Upper lobe of left lung (tissue), 6 donors: ENCODE measurements around the gene KLK15. TPM values are rescaled to one million over a fixed set of nuclear protein-coding genes. Genes with fewer than 3 reads are reported as not detected.

ENCODE experiments used
- ATAC-seq, 2 donors: fragments of 200-7000 bp; cut with Tn5 transposase; one replicate each; pipeline ENCODE4 v1.9.1; 2022; ENCODE audit warnings: mild to moderate bottlenecking in 2 of 2, moderate library complexity in 2 of 2; ENCODE audit not compliant: low FRiP score in 2 of 2
- DNase-seq, 2 donors: peaks; one replicate each; pipeline ENCODE4 v3.0.0-alpha.2; 2019 to 2020
- H3K27ac ChIP-seq, 4 donors: fragments of 200-600 bp; sonication (generic); one replicate each; pipeline ENCODE4 v1.5.1; 2016 to 2019
- H3K27me3 ChIP-seq, 4 donors: fragments of 200-600 bp; sonication (generic); one replicate each; pipeline ENCODE4 v1.5.1; 2017 to 2019
- H3K36me3 ChIP-seq, 4 donors: fragments of 200-600 bp; sonication (generic); one replicate each; pipeline ENCODE4 v1.5.1; 2016 to 2019
- H3K4me1 ChIP-seq, 4 donors: fragments of 200-600 bp; sonication (generic); one replicate each; pipeline ENCODE4 v1.5.1; 2018 to 2019
- H3K4me3 ChIP-seq, 4 donors: fragments of 200-600 bp; sonication (generic); one replicate each; pipeline ENCODE4 v1.5.1; 2017 to 2019; ENCODE audit warnings: mild to moderate bottlenecking in 2 of 4, moderate library complexity in 1 of 4
- H3K9me3 ChIP-seq, 4 donors: fragments of 200-600 bp; sonication (generic); one replicate each; pipeline ENCODE4 v1.5.1; 2018 to 2019
- EP300 ChIP-seq, 4 donors: sonication (generic); formaldehyde crosslinking; IDR thresholded peaks; one replicate each; pipeline ENCODE4 v1.5.1; 2017; ENCODE audit warnings: antibody characterized with exemption in 4 of 4, control low read depth in 2 of 4
- POLR2A ChIP-seq, 4 donors: fragments of 450-650 bp; IDR thresholded peaks; one replicate each; pipeline ENCODE4 v1.5.1; 2016 to 2017; ENCODE audit warnings: antibody characterized with exemption in 4 of 4, mild to moderate bottlenecking in 2 of 4
- POLR2AphosphoS5 ChIP-seq, 2 donors: sonication (generic); formaldehyde crosslinking; IDR thresholded peaks; one replicate each; pipeline ENCODE4 v1.5.1; 2017; ENCODE audit warnings: antibody characterized with exemption in 2 of 2
- WGBS, 2 donors: methylation state at CpG; one replicate each; pipeline ENCODE4 v1.1.5; 2017 to 2018; 5-methylcytosine and 5-hydroxymethylcytosine counted together
- total RNA-seq, 6 donors: library from RNA; depleted of rRNA in 4 of 6; stranded (reverse); fragments of >200 nt in 4 of 6; gene quantifications; one replicate each; pipeline versions ENCODE4 v1.1.0 to v1.2.1, GENCODE V29; 2016 to 2021
- TF ChIP-seq, protein P1 (sequence below), 6 experiments: fragments of 450-650 bp in 4 of 6; fragments of 200-600 bp in 2 of 6; sonication (generic) in 2 of 6; IDR thresholded peaks; one replicate each; pipeline ENCODE4 v1.5.1; 2016 to 2019; ENCODE audit warnings: antibody characterized with exemption in 6 of 6
- donor health status: DM: no; HTN: no; CAD: no; lungs with moderate emphysema.
- donor health status: DM: no; HTN: yes; CAD: no; lungs with severe emphysema.

The KLK15 gene
- total RNA-seq, 6 donors from 2014 or later = not detected

DNA sequence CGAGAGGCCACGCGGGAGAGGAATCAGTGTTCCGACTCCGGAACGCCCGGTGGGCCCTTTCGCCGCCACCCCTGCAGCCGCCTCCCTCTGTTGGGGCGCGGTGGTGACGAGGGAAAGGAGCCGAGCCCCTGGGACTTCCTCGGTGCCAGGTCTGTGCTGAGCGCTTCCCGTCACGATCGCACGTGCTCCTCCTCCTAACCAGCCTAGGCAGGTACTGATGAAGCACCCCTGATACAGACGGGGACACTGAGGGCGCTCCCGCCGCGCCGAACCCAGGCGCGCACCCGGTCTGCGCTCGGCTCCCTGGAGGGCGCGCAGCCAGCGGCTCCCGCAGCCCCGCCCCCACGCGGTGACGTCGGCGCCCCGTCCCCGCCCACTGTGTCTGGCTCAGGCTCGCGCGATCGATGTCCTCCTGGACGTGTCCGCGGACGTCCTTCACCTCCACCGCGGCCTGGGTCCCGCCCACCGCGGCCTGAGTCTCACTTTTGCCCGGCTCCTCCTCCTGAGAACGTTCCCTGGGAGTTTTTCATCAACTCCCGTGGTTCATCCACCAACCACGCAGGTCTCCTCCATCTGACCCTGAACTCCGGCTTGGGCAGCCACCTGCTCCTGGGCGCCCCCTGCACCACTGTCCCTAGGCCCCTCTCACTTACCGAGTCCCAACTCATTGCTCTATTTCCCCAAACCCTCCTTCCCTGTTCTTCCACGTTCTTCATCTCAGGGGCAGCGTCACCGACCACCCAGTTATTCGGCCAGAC, 2.6 kb upstream of the KLK15 start:
- peaks cover 0 to 8% (median 3%) of the 10 kb centered on the region in 4 donors for H3K27me3 ChIP-seq
- H3K4me3 ChIP-seq = peak overlapping the region; percentile 39 to 59 (median 56)
- H3K9me3 ChIP-seq = no peaks in the 10 kb centered on the region
- TF ChIP-seq POLR2AphosphoS5 (IDR thresholded peaks at IDR 0.05) = no peak
- TF ChIP-seq POLR2A (IDR thresholded peaks at IDR 0.05) = peak in 1 of 4 donors; percentile 72
- no peak for TF ChIP-seq EP300 (IDR thresholded peaks at IDR 0.05)
- ATAC-seq (peak; percentile 80 to 96), DNase-seq (peak; percentile 72 to 97)
- no peaks in the 10 kb centered on the region for H3K36me3 ChIP-seq
- no peak overlapping the region for H3K27ac ChIP-seq
- H3K4me1 ChIP-seq = peaks cover 4 to 16% (median 10%) of the 10 kb centered on the region in 4 donors
- 5% methylated on average over 44 to 45 of the region's 67 CpGs for WGBS, 2 donors

DNA sequence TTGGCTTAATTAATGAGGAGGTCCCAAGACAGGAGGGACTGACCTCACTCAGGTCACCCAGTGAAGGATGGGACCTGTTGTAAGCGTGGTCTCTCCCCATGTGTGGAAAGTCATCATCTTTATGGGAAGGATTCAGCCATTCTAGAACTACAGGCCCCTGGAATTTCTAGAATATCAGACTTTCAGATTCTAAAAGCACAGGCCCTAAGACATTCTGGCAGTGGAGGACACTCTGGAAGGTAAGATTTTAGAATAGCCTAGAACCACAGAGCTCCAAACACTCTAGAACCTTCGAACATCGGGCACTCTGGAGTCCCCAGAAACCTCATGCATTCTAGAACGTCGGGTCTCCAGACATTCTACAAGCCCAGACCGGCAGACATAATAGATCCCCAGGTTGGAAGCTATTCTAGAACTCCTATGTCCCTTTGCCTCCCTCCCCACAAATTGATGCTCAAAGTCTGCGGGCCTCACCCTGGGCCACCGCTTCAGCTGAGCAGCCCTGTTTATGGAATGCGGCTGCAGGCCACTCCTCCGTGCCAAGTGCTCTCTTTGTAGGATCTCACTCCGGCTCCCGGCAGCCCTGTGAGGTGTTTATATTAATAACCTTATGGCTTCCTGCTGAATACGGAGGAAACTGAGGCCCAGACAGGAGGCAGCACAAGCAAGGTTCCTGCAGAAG, 1.9 kb upstream of the KLK15 start:
- H3K27me3 ChIP-seq = peaks cover 0 to 8% (median 3%) of the 10 kb centered on the region in 4 donors
- H3K36me3 ChIP-seq = no peaks in the 10 kb centered on the region
- H3K4me1 ChIP-seq = peaks cover 4 to 16% (median 10%) of the 10 kb centered on the region in 4 donors
- no peaks in the 10 kb centered on the region for H3K9me3 ChIP-seq
- 34 to 36% methylated on average over 11 to 13 of the region's 13 CpGs for WGBS, 2 donors
- ATAC-seq (peak in 1 of 2 donors; percentile 13), DNase-seq (peak in 1 of 2 donors; percentile 40)
- TF ChIP-seq POLR2AphosphoS5 (IDR thresholded peaks at IDR 0.05) = no peak
- no peak for TF ChIP-seq EP300 (IDR thresholded peaks at IDR 0.05)
- TF ChIP-seq, protein P1, sequence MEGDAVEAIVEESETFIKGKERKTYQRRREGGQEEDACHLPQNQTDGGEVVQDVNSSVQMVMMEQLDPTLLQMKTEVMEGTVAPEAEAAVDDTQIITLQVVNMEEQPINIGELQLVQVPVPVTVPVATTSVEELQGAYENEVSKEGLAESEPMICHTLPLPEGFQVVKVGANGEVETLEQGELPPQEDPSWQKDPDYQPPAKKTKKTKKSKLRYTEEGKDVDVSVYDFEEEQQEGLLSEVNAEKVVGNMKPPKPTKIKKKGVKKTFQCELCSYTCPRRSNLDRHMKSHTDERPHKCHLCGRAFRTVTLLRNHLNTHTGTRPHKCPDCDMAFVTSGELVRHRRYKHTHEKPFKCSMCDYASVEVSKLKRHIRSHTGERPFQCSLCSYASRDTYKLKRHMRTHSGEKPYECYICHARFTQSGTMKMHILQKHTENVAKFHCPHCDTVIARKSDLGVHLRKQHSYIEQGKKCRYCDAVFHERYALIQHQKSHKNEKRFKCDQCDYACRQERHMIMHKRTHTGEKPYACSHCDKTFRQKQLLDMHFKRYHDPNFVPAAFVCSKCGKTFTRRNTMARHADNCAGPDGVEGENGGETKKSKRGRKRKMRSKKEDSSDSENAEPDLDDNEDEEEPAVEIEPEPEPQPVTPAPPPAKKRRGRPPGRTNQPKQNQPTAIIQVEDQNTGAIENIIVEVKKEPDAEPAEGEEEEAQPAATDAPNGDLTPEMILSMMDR (IDR thresholded peaks at IDR 0.05) = no peak
- no peak for TF ChIP-seq POLR2A (IDR thresholded peaks at IDR 0.05)
- H3K27ac ChIP-seq = no peak overlapping the region
- H3K4me3 ChIP-seq = peak overlapping the region; percentile 39 to 59 (median 56)

DNA sequence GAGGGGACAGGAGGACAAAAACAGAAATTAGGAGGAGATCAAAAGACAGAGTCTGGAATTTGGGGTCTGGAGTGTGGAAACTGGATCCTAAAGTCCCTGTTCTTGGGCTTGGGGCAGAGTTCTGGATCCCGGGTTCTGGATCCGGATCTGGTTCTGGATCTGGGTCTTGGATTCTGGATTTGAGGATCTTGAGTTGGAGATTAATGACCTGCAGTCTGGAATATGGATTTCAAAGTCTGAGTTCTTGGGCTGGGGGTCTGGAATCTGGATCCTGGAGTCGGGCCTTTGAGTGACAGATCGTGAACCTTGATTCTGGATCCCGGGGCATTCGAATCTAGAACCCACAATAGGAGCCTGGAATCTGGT, 411 bp upstream of the KLK15 start:
- no peak overlapping the region for H3K27ac ChIP-seq
- WGBS, 2 donors = 91 to 95% methylated on average over 6 of the region's 6 CpGs
- no peaks in the 10 kb centered on the region for H3K9me3 ChIP-seq
- no peak overlapping the region for H3K4me3 ChIP-seq
- peaks cover 0 to 8% (median 3%) of the 10 kb centered on the region in 4 donors for H3K27me3 ChIP-seq
- H3K4me1 ChIP-seq = peaks cover 4 to 16% (median 10%) of the 10 kb centered on the region in 4 donors
- H3K36me3 ChIP-seq = no peaks in the 10 kb centered on the region
- no peak for DNase-seq
- TF ChIP-seq, protein P1 (IDR thresholded peaks at IDR 0.05) = no peak
- TF ChIP-seq EP300 (IDR thresholded peaks at IDR 0.05) = no peak
- TF ChIP-seq POLR2A (IDR thresholded peaks at IDR 0.05) = no peak
- no peak for TF ChIP-seq POLR2AphosphoS5 (IDR thresholded peaks at IDR 0.05)
- ATAC-seq = no peak

DNA sequence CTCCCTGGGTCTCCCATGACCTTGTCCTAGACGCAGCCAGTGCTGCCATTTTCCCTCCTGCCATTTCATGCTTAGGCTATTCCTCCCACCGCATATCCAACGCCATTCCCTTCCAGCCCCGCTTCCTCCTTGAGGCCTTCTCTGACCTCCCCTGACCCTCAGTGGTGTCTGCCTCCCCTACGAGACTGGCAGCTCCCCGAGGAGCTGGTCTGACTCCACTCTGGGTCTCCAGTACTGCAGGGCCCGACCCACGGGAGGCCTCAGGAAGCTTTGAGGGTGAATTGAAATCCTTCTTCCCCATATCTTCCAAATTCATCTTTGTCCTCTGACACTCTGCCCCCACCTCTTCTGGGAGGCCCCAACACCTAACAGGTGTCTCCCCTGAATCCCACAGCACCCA, 708 bp downstream of the KLK15 start:
- no peaks in the 10 kb centered on the region for H3K9me3 ChIP-seq
- 68 to 91% methylated on average over 8 of the region's 8 CpGs for WGBS, 2 donors
- H3K4me3 ChIP-seq = no peak overlapping the region
- H3K27ac ChIP-seq = no peak overlapping the region
- H3K27me3 ChIP-seq = peaks cover 0 to 8% (median 3%) of the 10 kb centered on the region in 4 donors
- DNase-seq (no peak), ATAC-seq (no peak)
- TF ChIP-seq EP300 (IDR thresholded peaks at IDR 0.05) = no peak
- TF ChIP-seq POLR2AphosphoS5 (IDR thresholded peaks at IDR 0.05) = no peak
- H3K4me1 ChIP-seq = peaks cover 4 to 16% (median 10%) of the 10 kb centered on the region in 4 donors
- H3K36me3 ChIP-seq = no peaks in the 10 kb centered on the region

DNA sequence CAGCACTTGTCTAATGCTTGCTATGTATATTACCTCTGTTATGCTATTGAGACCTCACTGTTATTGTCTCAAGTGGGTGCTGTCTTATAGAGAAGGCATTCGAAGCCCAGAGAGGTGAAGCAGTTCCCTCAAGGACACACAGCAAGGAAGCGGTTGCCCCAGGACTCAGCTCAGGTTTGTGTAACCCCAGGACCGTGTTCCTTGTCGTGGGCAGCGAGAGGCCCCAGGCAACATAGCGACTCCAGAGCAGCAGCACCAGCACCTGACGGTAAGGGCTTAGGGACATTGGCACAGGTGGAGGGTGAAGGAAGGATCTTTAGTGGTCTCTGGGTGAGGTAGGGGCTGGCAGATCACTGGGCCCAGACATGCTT, 2.4 kb downstream of the KLK15 start:
- H3K4me1 ChIP-seq = peaks cover 4 to 11% (median 9%) of the 10 kb centered on the region in 4 donors
- H3K9me3 ChIP-seq = no peaks in the 10 kb centered on the region
- H3K27ac ChIP-seq = no peak overlapping the region
- no peak for TF ChIP-seq EP300 (IDR thresholded peaks at IDR 0.05)
- TF ChIP-seq POLR2AphosphoS5 (IDR thresholded peaks at IDR 0.05) = no peak
- TF ChIP-seq, protein P1 (IDR thresholded peaks at IDR 0.05) = no peak
- TF ChIP-seq POLR2A (IDR thresholded peaks at IDR 0.05) = no peak
- H3K4me3 ChIP-seq = no peak overlapping the region
- H3K36me3 ChIP-seq = no peaks in the 10 kb centered on the region
- no peak for DNase-seq
- 64 to 75% methylated on average over 7 of the region's 7 CpGs for WGBS, 2 donors
- ATAC-seq = no peak
- H3K27me3 ChIP-seq = peaks cover 0 to 2% (median under 1%) of the 10 kb centered on the region in 4 donors
